Smooth muscle cell of the brain vasculature (primary cell): ENCODE data around the gene STK40.

Experiments
- DNase-seq: peaks from one replicate; pipeline ENCODE4 v3.0.0-alpha.2; 2012; ENCODE audit warnings: low read depth, low spot score

Gene STK40

DNA sequence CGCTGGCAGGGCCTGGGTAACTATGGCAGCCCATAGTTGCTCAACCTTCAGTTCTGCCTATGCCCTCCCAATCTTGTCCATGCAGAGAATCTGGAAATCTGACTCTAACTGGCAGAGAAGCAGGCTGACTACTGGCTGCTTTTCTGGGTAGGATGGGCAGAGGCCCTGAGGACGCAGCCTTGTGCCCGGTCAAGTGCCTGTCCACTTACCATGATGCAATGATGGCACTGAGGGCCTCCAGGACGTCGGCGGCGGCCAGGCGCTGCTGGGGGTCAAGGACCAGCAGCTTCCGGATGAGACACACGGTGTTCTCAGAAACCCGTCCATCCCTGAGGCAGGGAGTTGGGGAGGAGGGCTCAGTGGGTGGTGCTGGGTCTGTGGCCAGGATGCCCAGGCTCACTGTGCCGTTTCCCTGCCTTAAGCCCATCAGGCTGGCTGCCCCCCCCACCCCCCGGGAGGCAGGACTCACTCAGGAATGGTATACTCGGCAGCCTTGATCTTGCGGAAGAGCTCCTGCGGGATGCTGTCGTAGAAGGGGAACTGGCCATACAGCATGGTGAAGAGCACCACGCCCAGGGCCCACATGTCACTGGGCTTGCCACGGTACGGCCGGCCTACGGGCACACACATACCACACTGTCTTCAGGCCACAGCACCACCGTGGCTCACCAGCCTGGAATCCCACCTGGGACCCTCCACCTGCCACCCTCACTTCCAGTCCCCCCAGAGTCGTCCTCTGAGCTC, 41.9 kb downstream of the STK40 start:
- DNase-seq: no peak

DNA sequence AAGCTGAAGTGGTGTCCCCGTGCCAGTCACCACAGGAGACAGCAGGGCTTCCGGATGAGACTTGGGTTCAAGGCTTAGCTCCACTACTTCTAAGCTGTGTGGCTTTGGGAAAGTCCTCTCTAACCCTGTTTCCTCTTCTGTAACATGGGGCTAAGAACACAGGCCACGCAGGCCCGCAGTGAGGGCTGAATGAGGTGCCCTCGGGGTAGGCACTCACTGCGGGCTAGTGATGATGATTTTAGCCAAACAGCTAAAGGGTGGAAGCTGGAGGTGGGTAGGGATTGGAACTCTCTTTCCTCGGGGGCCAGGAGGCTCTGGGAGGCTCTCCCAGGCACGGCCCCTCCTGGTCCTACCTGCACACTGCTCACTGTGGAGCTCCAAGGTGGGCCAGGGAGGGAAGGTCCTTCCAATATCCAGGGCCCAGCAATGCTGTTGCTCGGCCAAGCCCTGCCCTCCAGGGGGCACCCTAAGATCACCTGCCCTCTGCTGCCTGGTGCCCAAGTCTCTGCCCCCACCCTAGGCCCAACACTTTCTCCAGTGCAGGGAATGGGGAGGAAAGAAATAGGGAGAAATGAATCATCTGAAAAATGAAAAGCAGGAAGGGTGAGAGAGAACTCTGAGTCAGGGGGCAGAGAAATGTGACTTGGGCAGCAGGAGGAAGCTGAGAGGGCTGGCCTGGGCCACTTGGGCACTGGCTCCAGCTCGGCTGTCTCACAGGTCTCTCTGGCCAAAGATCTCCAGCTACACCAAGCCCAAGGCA, 43.1 kb downstream of the STK40 start:
- no peak for DNase-seq

DNA sequence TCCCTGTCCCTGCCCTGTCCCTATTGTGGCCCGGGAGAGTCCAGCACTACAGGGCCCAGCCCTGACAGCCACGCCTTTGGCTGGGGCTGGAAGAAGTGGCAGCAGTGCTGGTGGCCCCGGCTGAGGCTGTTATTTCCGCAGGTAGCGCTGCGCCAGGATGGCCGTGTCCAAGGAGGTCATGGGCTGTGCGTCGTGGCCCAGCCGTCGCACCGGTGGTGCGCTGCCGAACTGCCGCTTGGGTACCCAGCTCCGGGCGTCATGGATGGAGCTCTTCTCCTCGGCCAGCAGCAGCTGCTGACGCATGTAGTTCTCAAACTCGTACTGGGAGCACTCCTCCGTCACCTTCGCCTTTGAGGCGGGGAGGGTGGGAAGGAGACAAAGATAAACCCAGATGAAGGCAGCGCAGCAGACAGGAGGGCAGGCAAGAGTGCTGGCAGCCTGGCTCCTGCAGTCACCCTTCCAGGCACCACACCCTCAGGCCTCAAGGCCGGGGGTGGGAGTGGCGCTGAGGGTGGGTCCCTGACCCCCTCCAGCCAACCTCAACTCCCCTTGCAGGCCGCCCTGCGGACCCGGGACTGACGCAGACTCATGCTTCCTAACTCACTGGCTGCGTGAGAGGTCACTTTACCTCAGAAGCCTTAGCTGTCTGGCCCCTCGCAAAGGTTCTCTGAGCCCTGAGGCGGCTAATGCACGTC, 44.0 kb downstream of the STK40 start:
- DNase-seq: no peak

DNA sequence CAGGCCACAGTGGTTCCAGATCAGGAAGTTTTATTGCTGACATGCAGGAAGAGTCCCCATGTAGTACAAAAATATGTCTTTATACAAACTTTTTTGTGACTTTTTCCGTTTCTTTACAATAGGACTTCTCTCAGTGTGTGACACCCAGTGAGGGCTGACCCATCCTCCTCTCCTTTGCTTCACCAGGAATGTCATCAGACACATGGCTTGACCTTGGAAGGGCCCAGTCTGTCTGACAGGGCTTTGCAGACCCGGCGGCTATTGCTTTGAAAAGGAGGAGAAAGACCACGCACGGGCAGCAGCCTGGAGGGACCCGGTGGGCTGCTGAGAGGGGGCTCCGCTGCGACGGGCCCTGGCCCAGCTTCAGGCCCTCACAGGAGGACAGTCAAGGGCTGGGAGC, 46.1 kb downstream of the STK40 start:
- DNase-seq: no peak

DNA sequence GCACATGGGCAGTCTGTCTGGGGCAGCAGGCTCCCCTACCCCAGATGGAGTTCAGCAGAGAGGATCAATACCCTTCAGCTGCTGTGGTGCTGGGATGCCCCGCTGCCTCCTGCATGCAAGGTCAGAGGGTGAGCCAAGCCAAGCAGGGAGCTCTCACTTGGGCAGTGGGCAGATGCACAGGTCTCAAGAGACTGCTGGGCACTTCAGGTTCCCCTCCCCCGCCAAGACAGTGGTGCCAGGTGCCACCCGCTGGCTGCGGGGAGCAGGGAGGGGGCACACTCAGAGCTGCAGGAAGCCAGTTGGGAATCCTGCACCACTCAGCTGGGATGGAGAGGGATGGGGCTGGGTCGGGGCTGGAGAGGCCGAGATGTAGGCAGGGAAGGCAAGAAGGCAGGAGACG, 46.5 kb downstream of the STK40 start:
- DNase-seq: no peak

DNA sequence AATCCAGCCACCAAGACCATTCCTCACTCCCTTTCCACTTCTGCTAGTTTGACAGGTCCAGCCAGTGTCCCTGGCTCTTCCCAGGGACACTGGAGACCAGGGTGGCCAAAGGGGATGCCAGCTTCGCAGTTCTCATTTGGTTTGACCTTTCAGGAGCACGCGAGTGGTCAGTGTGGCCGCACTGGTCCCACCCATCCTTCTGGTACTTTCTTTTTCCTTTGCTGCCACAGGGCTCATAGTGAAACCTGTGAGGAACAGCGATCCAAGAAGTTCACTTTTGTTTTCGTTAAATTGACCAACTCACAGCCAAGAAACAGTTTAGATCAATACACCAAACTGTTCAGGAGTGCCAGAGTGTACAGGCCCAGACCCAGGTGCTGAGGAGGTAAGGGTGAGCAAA, 47.9 kb downstream of the STK40 start:
- DNase-seq: no peak

DNA sequence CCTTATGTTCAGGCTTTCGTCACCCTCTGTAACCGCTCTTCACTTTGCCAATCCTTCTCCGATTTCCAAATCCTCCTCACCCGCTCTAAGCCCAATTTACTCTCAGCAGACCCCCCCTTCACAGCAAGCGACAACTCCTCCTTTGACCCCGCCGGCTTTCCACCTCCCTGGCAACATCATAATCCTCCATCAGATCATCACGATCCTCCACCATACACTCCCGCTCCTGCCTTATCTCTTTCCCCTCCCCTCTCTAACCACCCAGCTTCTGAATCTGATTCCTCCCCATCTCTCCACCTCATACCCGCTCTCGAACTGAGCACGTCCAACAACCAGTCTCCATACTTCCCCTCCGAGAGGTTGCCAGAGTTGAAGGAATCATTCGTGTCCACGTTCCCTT, 54.8 kb downstream of the STK40 start:
- no peak for DNase-seq

DNA sequence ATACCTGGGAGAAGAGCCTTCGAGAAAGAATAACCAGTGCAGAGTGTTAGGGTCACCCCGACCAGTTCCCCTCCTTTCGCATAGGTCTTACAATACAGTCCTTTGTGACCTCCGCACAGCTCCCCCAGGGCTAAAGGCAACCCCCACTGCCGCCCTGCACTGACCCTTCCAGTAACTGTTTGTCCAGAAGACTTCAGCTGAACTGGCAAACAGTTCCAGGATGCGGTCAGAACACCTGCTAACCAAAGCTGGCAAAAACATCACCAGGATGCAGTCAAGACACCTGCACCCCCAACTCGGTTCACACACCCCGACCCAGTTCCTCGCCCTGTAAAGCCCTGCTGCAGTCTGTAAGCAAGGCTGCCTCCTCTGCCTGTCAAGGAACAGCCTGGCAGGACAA, 55.9 kb downstream of the STK40 start:
- no peak for DNase-seq

DNA sequence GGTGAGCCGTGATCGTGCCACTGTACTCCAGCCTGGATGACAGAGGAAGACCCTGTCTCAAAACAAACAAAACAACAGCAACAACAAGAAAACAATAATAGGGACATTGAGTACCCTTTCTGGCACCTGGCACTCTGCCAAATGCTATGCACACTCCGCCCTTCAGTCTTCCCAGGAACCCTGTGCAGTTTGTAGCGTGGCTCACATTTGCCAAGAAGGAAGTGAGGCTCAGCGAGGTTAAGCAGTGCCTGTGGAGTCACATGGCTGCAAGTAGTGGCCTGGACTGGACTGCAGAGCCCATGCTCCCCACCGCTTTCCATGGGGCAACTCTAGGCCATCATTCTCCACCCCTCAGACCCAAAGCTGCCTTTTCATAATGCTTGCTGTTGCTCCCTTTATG, 57.0 kb downstream of the STK40 start:
- no peak for DNase-seq

DNA sequence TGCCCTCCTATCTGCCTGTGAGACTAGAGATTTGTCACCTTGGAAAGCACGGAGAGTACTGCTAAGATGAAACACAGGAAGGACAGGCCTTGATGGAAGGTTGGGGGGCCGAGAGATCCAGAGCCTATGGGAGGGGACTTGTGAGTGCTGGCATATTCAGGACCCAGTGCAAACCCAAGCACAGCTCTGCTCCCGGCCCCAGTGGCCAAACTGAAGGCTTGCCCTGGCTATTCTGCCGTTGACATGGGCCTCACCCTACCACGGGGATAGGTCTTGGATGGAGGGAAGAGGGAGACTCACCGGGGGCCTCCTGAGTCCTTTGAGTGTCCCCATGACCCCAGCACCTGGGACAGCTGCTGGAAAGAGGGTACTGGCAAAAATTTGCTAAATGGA, 57.6 kb downstream of the STK40 start:
- DNase-seq: no peak

DNA sequence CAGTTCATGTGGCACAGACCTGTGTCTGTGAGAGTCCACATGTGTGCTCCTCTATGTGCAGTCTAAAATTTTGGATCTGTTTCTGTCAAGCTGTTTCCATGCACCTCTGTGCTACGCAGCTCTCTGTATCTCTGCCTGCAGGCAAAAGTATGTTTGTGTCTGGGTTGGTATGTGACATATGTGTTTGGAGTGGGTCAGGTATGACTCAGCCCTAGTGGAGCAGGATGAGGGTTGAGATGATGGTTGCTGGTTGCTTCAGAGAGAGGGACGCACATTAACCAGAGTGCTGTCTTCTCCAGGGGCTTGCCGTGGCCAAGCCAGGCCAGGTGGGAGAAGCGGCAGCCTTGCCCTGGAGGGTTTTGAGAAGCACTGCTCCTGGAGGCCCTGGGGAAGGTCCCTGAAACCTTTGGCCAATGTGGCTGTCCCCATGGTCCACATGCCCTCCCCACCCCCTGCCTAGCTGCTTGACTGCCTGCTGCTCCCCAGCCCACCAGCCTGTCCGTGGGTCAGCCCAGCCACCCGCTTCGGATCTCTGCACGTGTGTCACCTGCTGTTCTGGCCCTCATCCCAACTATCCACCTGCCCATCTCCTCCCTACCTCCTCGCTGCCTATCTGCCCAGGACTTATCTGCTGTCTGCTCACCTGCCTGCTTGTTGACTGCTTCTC, 58.2 kb downstream of the STK40 start:
- no peak for DNase-seq

DNA sequence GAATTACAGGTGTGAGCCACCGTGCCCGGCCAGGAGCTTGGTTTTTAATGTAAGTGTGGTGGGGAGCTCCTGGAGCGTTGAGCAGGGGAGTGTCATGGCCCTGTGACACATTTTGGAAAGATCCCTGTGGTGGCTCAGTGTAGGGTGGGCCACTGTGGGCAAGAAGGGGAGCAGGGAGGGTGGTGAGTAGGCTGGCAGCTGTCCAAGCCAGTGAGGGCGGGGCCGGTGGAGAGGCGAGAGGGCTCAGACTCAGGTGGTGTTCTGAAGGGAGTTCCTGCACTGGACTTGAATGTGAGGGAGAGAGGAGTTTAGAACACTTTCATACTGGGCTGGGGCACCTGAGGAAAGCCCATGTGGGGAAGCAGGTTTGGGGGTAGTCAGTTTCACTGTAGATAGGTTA, 59.2 kb downstream of the STK40 start:
- DNase-seq: no peak

DNA sequence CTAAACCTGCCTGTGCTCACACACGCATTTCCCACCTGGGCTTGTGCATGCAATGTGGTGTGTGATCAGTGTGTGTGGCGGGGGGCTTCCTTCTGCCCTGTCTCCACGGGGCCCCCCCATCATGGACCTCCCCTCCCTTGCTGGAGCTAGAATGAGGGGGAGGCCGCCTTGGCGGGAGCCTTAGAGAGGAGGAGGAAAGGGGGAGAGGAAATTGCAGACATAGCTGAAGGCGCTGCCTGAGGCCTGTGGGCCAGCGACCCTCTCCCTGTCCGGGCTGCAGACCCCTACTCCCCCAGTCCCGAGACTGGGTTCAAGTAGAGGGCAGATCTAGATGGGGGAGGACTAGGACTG, 61.4 kb downstream of the STK40 start:
- DNase-seq: no peak

DNA sequence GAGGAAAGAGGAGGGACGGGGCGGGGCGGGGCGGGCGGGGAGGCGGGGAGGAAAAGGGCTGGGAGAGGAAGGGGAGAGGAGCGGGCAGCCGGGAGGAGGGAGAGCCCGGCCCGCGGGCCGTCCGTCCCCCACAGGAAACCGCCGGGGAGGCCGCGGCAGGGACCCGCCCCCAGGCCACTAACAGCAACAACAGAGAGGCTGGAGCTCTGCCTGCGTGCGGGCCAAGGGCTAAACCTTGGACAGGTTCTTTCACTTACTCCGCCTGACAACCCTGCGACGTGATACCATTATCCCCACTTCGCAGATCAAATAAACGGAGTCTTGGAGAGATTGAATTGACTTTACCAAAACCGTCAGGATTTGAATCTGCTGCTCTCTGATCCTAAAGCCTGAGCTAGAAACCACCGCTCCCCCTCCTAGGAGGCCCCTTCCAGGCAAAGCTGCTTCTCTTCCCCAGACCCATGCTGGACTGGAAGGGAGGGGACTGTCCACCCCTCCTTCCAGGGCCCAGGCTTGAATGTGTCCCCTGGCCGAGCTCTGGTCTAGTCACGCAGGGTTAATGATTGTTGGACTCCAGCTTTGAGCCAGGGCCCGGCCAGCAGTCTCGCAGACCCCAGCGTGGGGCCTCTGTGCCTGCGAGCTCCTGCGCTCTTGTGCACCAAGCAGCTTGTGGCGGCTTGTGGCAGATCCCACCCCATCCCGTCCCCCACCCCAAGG, 61.9 kb downstream of the STK40 start, which contains the start of gene EVA1B:
Gene EVA1B (minus strand): TSS at position 10 of the 717 bp plus-strand sequence. CDS start 608 bp downstream, outside the sequence.
- DNase-seq: peak; percentile 33

DNA sequence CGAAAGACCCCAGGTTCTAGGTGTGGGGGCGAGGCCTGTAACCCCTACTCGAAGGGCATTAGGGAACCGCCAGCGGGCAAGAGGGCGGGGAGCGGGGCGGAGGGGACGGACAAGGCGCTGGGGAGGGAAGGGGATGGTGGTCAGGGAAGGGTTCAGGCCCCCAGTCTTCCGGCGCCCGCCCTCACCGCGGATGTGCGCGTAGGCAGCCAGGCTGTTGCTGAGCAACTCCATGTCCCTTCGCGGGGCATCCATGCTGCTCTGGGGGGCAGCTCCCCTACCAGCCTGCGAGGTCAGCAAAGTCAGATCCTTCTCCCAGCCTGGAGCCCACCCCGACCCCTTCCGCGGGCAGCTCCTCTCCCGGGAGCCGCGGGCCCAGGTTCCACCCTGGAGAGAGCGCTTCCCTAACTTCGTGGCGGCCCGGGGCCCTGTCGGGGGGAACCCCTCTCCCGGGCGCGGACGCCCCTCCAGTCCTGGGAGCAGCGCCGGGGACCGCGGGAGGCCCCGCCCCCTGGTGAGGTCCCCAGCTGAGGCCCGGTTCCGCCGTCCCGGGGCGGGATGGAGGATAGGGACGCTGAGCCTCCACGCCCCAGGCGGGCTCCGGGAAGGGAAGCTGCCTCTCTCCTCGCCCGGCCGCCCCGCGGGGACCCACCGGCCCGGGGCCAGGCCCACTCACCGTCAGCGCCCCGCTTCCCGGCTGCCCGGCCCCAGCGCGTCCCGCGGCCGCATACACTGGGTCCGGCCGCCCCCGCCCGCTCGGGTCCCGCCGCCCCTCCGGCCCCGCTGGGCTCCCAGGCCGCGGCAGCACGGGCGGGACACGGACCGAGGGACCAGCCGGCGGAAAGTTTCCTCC, 62.7 kb downstream of the STK40 start:
- DNase-seq: no peak

DNA sequence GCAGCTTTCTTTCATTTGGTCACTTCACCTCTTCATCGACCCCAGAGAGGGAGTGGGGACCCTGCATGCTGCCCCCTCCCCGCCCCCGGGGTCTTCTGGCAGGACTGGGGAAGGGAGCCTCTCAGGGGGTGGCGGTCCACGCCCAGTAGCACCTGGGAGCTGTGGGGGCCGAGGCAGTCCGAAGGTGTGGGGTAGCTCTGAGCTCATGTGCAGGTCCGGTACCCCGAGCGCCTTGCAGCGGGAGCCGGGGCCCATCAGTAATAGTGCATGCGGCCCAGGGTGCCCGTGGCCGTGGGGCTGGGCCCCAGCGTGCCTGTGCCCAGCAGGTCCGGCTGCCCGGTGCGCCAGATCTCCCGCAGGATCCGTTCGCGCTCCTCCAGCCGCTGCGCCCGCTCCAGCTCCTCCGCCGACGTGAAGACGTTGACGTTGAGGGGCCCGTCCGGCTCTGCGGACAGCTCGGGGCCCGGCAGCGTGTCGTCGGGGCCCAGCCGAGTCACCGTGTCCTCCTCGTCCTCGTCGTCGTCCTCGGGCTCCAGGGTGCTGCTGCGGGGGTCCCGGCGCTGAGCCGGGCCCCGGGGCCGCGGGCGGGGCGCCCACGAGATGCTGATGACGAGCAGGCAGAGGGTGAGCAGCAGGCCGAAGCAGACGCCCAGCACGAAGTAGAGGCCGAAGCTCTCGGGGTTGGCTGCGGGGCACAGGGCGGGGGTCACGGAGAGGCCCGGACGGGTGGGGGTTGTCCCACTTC, 63.5 kb downstream of the STK40 start:
- no peak for DNase-seq

DNA sequence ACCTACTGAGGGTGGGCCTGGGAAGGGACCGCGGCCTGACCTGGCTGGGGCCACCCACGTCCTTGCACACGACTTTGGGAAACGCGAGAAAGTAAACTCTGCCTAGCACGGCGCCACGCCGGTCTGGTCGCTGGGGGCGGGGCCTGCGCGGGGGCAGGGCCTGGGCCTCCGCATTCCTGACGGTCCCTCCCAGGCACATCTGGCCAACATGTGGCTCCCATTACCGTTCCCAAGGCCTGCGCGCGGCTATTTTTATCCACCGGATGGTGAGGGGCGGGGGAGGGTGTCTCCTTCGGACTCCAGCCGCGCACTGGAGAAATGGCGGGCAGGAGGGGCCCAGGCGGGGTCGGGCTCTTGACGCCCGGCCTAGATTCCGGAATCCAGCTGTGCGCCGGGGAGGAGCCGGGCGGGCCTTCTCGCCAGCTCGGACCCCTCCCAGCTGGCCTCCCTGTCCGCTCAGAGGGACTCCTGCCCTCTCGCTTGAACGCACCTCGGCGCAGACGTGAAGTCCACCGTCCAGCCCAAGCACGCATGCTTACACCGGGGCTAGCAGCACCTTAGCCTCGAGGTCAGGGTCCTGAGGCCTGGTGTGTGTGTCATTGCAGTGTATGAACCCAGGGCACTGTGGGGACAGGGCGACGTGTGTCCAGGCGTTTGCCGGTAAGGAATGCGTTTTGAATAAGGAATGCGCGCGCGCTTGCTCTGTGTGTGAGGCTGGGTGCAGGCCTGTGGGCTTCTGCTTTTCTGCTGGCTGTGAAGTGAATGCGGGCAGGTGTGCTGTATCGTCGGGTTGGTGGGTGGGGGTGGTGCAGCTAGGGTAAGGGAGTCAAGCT, 64.4 kb downstream of the STK40 start:
- DNase-seq: peak; percentile 94

DNA sequence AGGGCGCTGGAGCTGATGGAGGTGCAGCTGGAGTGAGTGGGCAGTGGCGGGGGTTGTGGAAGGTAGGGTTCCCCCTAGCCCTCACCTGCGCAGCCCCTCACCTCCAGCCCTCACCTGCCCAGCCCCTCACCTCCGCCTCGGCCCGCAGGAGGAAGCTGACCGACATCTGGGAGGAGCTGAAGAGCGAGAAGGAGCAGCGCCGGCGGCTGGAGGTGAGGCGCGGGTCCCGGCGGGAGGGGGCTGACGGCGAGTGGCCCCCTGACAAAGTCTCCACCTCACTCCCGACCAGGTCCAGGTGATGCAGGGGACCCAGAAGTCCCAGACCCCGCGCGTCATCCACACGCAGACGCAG, 65.0 kb downstream of the STK40 start:
- no peak for DNase-seq

DNA sequence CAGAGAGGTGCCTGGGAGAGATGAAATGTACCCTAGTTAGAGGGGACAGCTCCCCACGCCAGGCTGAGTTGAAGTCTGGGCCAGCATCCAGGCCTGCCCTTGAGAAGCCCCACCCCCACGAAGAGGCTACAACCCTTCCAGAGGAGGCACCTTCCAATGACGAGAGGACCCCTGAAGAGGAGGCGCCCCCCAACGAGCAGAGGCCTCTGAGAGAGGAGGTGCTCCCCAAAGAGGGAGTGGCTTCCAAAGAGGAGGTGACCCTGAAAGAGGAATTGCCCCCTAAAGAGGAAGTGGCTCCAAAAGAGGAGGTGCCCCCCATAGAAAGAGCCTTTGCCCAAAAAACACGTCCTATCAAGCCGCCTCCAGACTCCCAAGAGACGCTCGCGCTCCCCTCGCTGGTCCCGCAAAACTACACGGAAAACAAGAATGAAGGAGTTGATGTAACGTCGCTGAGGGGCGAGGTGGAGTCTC, 65.4 kb downstream of the STK40 start:
- no peak for DNase-seq
